ENCODE results near the gene PLD1. TPM values are rescaled to one million over a fixed set of nuclear protein-coding genes. Genes with fewer than 3 reads are reported as not detected.
A peak's percentile ranks its signal among the peaks of the same experiment; 100 is the strongest.

PLD1 gene
- total RNA-seq, 2 donors from 2014 or later = 12.8 to 15.8 TPM

DNA sequence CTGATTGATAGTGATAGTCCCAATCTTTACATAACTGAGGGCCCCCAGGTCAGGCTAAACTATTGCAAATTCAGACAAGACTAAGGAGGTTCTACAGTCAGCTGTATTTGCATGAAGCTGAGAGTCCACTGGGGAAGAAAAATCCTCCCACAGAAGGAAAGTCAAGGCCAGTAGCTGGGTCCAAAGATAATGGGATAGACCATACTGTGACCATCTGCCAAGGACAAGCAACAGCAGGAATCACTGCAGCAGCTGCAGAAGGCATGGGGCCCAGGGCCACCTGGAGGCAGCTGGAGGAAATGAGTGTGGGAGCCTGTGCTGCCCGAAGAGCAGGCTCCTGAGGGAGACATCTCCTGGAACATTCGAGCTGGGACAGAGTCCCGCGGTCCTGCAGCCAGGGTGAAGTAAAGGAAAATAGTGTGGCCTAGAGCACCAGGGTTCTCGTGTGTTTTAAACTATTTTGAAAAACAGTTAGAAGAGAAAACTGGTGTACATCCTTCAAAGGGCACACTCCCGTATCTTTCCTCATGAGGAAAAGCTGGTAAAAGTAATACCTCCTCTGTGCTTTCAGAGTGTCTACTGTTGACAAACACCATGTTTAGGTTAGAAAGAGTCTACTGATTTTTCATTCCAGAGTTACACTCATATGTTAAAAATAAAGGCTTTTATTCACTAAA, 19.7 kb upstream of the PLD1 start:
- intact Hi-C loops (cut with DNase I) = loop anchor here (5.0 kb wide), 1 partner anchor 183 kb away; no protein-coding TSS in a partner anchor
- WGBS = 22% methylated on average over 6 of the region's 6 CpGs
- peak; percentile 38 for DNase-seq (ENCODE audit: low spot score)
- H3K4me1 ChIP-seq (replicated peaks) = no peaks in the 10 kb centered on the region
- TF ChIP-seq, protein P1, sequence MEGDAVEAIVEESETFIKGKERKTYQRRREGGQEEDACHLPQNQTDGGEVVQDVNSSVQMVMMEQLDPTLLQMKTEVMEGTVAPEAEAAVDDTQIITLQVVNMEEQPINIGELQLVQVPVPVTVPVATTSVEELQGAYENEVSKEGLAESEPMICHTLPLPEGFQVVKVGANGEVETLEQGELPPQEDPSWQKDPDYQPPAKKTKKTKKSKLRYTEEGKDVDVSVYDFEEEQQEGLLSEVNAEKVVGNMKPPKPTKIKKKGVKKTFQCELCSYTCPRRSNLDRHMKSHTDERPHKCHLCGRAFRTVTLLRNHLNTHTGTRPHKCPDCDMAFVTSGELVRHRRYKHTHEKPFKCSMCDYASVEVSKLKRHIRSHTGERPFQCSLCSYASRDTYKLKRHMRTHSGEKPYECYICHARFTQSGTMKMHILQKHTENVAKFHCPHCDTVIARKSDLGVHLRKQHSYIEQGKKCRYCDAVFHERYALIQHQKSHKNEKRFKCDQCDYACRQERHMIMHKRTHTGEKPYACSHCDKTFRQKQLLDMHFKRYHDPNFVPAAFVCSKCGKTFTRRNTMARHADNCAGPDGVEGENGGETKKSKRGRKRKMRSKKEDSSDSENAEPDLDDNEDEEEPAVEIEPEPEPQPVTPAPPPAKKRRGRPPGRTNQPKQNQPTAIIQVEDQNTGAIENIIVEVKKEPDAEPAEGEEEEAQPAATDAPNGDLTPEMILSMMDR (IDR thresholded peaks at IDR 0.05) = peak in 2 of 4 experiments; percentile 62 to 69
- TF ChIP-seq POLR2A (IDR thresholded peaks at IDR 0.05) (no peak), POLR2AphosphoS5 (IDR thresholded peaks at IDR 0.05) (peak; percentile 39)
- H3K9me3 ChIP-seq = no peaks in the 10 kb centered on the region
- no peaks in the 10 kb centered on the region for H3K27me3 ChIP-seq (replicated peaks; ENCODE audit: insufficient read depth)
- no peaks in the 10 kb centered on the region for H3K36me3 ChIP-seq
- H3K4me3 ChIP-seq = no peak overlapping the region
- no peak overlapping the region for H3K27ac ChIP-seq

DNA sequence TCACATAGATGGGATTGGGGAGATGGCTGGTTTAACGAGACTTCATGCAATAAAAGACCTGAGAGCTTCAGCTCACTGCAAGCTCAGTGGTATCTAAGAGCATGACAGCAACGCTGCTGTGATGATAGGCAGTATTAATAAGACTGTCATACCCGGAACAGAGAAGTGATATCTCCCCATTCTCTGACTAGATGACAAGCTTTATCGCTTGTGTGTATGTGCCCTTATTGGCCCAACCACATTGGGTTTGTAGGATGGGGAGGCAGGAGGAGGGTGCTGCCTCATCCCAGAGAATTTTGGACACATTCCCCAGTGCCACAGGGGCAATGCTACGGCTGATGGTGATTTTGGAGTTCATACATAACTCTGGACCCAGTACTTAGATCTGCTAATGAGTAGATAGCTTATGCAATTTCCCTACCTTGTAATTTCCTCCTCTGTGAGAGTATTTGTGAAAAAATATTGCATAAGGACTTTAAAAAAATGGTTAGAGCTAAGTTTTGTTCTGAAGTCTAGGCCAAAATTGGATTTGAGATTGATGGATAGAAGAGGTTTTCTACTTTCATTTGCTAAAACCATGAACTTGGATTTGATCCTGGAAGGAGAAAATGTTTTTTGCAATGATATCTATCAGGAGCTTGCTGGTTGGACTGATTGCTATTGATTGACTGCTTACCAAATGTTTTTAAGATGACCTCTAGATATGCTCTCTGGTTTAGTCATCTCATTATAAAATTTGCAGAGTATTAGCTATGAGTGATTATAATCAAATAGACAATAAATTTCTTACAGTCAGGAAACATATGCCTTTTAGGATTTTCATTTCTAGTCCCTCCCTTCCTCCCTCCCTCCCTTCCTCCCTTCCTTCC, 18.9 kb upstream of the PLD1 start:
- H3K36me3 ChIP-seq = no peaks in the 10 kb centered on the region
- H3K27me3 ChIP-seq (replicated peaks; ENCODE audit: insufficient read depth) = no peaks in the 10 kb centered on the region
- TF ChIP-seq, protein P1 (IDR thresholded peaks at IDR 0.05) = no peak
- TF ChIP-seq POLR2A (IDR thresholded peaks at IDR 0.05) (no peak), POLR2AphosphoS5 (IDR thresholded peaks at IDR 0.05) (no peak)
- no peaks in the 10 kb centered on the region for H3K9me3 ChIP-seq
- no peak overlapping the region for H3K4me3 ChIP-seq
- no peak overlapping the region for H3K27ac ChIP-seq
- DNase-seq (ENCODE audit: low spot score) = no peak
- H3K4me1 ChIP-seq (replicated peaks) = no peaks in the 10 kb centered on the region
- WGBS = 83% methylated on average over 5 of the region's 5 CpGs
- intact Hi-C loops (cut with DNase I) = no loop called here

DNA sequence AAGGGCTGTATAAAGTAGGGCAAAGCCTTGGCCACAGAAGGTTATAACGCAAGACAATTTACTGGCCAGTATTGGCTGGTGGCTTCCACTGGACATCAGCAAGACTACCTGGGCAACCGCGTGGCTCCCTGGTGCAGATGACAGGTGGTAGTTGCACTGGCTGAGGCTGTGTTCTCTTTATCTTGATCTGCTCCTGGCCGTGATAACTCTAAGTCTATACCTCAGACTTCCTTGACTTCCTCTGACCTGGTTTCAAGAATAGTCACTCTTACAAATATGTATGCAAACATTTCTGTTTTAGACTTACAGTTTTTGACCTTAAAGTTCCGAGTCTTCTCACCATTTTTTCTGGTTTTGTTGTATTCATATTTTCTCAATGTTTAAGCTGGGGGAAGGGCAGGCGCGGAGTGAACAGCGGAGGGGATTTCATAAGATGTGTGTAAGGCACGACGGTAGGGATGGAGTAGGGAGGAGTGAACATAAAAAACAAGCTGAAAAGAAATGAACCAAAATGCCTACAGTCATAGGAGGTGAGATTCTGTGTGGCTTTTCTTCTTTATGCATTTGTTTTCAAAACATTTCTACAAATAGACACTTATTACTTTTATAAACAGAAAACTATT, 17.7 kb upstream of the PLD1 start:
- no peaks in the 10 kb centered on the region for H3K27me3 ChIP-seq (replicated peaks; ENCODE audit: insufficient read depth)
- TF ChIP-seq, protein P1 (IDR thresholded peaks at IDR 0.05) = no peak
- no peak for TF ChIP-seq POLR2A (IDR thresholded peaks at IDR 0.05)
- H3K27ac ChIP-seq = no peak overlapping the region
- H3K4me3 ChIP-seq = no peak overlapping the region
- intact Hi-C loops (cut with DNase I) = no loop called here
- no peaks in the 10 kb centered on the region for H3K4me1 ChIP-seq (replicated peaks)
- H3K9me3 ChIP-seq = no peaks in the 10 kb centered on the region
- DNase-seq (ENCODE audit: low spot score) = no peak
- 87% methylated on average over 10 of the region's 10 CpGs for WGBS
- no peaks in the 10 kb centered on the region for H3K36me3 ChIP-seq

DNA sequence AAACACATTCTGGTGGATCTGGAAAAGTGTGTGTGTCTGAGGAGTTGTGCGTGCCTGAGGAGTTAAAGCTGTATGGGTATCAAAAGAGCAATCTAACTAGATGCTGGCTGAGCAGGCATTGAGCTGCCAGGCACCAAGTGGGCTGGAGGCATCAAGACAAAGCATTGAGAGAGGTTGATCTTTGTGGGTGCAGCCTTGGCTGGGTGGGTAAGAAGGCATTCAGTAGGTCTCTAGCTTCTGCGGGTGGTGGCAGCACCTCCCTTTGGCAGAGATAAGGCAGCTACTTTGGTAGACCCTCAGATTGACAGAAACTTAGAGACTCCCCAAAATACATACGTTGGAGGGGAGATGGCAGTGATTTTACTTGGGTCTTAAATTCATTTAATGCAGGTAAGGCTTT, 17.1 kb upstream of the PLD1 start:
- H3K4me1 ChIP-seq (replicated peaks) = no peaks in the 10 kb centered on the region
- no peak overlapping the region for H3K4me3 ChIP-seq
- H3K27ac ChIP-seq = no peak overlapping the region
- DNase-seq (ENCODE audit: low spot score) = no peak
- H3K9me3 ChIP-seq = no peaks in the 10 kb centered on the region
- intact Hi-C loops (cut with DNase I) = no loop called here
- H3K36me3 ChIP-seq = no peaks in the 10 kb centered on the region
- WGBS = 96% methylated on average over 3 of the region's 3 CpGs
- TF ChIP-seq, protein P1 (IDR thresholded peaks at IDR 0.05) = no peak
- TF ChIP-seq POLR2AphosphoS5 (IDR thresholded peaks at IDR 0.05) = no peak
- TF ChIP-seq POLR2A (IDR thresholded peaks at IDR 0.05) = no peak
- no peaks in the 10 kb centered on the region for H3K27me3 ChIP-seq (replicated peaks; ENCODE audit: insufficient read depth)
